Measurements from ENCODE around the gene LIPH.

- TF ChIP-seq CTCF (IDR thresholded peaks at IDR 0.05) (no peak), POLR2A (IDR thresholded peaks at IDR 0.05; ENCODE audit: low read depth) (no peak), POLR2AphosphoS5 (IDR thresholded peaks at IDR 0.05) (no peak), EP300 (IDR thresholded peaks at IDR 0.05) (no peak)
Observed at GRCh38 chr3:185504636-185505035, 47.8 kb downstream of the LIPH start.

All from esophagus muscularis mucosa (tissue), 4 donors.